IPS-18c (cell line): ENCODE data around the gene TMEM150A.
"Not testable (repeated sequence)": the region's sequence is repeated elsewhere in the genome, so short reads cannot be mapped to it uniquely, and the experiment has no call there.

Experiments
- H3K4me3 ChIP-seq: 2 replicates; pipeline ENCODE4 v1.7.0; 2013; ENCODE audit warnings: low read depth, mild to moderate bottlenecking, low read length, moderate library complexity; ENCODE audit not compliant: insufficient read depth
- H3K9me3 ChIP-seq: one replicate; pipeline ENCODE4 v1.6.1; 2013; ENCODE audit warnings: mild to moderate bottlenecking, low read length, moderate library complexity; ENCODE audit not compliant: control insufficient read depth, insufficient read depth

TMEM150A gene

GRCh38 chr2:85560403-85560726 is 42.1 kb downstream of the TMEM150A start:
- H3K4me3 ChIP-seq: peak overlapping the region; percentile 82
- not testable (repeated sequence) for H3K9me3 ChIP-seq

- H3K4me3 ChIP-seq: no peak overlapping the region
Measured at GRCh38 chr2:85558160-85558559, 44.3 kb downstream of the TMEM150A start.

GRCh38 chr2:85557130-85557529 is 45.4 kb downstream of the TMEM150A start:
- H3K4me3 ChIP-seq: no peak overlapping the region

More at GRCh38 chr2:85558160-85558559, 44.3 kb downstream of the TMEM150A start:
- H3K9me3 ChIP-seq: no peaks in the 10 kb centered on the region

GRCh38 chr2:85554980-85555612 is 47.4 kb downstream of the TMEM150A start:
- Histone ChIP-seq H3K4me3 (no peak overlapping the region), H3K9me3 (no peaks in the 10 kb centered on the region)

More at GRCh38 chr2:85557130-85557529, 45.4 kb downstream of the TMEM150A start:
- H3K9me3 ChIP-seq: no peaks in the 10 kb centered on the region

GRCh38 chr2:85553184-85553583 is 49.3 kb downstream of the TMEM150A start:
- no peaks in the 10 kb centered on the region for H3K9me3 ChIP-seq
- H3K4me3 ChIP-seq: no peak overlapping the region

- Histone ChIP-seq H3K9me3 (no peaks in the 10 kb centered on the region), H3K4me3 (no peak overlapping the region)
Measured at GRCh38 chr2:85551698-85552678, 50.5 kb downstream of the TMEM150A start.

GRCh38 chr2:85550486-85550885 is 52.0 kb downstream of the TMEM150A start:
- H3K4me3 ChIP-seq: no peak overlapping the region
- H3K9me3 ChIP-seq: no peaks in the 10 kb centered on the region

DNA sequence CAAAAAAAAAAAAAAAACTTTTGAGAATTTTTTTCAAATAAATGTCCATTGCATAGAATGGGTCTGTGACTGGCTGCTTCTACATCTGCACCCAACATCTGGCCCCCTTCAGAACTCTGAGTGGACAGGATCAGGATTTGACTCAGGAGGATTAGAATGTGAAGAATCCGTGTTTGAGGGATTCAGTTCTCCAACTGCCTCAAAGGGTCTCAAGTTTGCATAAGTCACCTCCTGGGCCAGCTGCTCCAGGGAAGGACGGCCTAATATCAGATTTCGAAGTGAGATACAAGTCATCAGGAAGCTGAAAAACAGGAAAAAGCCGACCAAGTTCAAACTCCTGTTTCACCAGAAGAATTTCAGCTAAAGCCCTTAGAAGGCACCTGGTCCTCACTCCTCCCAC is 52.7 kb downstream of the TMEM150A start:
- Histone ChIP-seq H3K4me3 (no peak overlapping the region), H3K9me3 (no peaks in the 10 kb centered on the region)

GRCh38 chr2:85549095-85549494 is 53.4 kb downstream of the TMEM150A start:
- Histone ChIP-seq H3K9me3 (no peaks in the 10 kb centered on the region), H3K4me3 (no peak overlapping the region)

DNA sequence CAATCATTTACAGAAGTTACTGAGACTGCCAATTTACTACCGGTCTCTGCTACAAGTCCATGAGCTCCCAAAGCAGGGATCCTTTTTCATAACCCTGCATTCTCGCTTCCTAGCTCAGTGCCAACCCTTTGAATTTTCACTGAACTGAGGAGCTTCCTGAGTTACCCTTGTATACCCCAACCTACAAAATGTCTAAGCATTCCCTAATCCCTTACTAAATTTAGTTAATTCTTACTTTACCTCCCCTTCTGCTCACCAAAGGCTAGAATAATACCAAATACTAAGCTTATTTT is 53.9 kb downstream of the TMEM150A start:
- Histone ChIP-seq H3K9me3 (no peaks in the 10 kb centered on the region), H3K4me3 (no peak overlapping the region)
